22Rv1 (cell line): ENCODE results near the gene ICAM3.

ENCODE experiments used
- CTCF ChIP-seq: fragments of 450-650 bp; IDR thresholded peaks from 2 replicates; pipeline ENCODE4 v1.5.1; 2017; ENCODE audit warnings: mild to moderate bottlenecking
- ZFX ChIP-seq: fragments of 450-650 bp; IDR thresholded peaks from 2 replicates; pipeline ENCODE4 v1.6.1; 2017; ENCODE audit warnings: antibody characterized with exemption, borderline replicate concordance

GRCh38 chr19:10346509-10346908 is 7.1 kb upstream of the ICAM3 start:
- no peak for TF ChIP-seq CTCF
- TF ChIP-seq ZFX: no peak
